ENCODE measurements around the gene SLC22A3. TPM values are rescaled to one million over a fixed set of nuclear protein-coding genes. Genes with fewer than 3 reads are reported as not detected.

The SLC22A3 gene
- total RNA-seq, 2 donors from 2014 or later, result 91.5 to 144 TPM

DNA sequence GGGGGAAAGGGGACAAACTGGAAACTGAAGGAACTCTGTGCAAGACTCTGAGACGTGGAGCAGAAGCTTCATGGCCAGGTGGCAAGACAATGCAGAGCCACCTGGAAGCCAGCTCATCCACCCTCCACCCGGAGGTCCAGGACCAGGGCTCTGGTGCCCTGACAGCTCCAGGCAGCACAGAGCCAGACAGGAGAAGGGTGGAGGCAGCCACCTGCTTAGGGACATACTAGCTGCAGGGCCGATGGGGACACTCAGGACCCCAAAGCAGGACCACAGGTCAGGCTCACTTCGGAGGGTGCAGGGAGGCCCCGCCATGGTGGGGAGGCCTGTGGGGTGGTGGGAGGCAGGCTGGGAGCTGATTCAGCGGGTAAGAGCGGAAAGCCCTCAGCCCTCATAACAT, 19.0 kb upstream of the SLC22A3 start:
- Histone ChIP-seq H3K36me3 (no peaks in the 10 kb centered on the region), H3K27ac (peak overlapping the region; percentile 86 to 88), H3K4me3 (peak overlapping the region; percentile 13), H3K9me3 (no peaks in the 10 kb centered on the region), H3K27me3 (replicated peaks; ENCODE audit: insufficient read depth) (no peaks in the 10 kb centered on the region), H3K4me1 (ENCODE audit: control insufficient read depth in 1 of 2, low read depth in 2 of 2) (peaks cover 21 to 49% of the 10 kb centered on the region in 2 donors)
- no peak for ATAC-seq (ENCODE audit: insufficient number of reproducible peaks, low FRiP score, low read depth)
- TF ChIP-seq, protein P1, sequence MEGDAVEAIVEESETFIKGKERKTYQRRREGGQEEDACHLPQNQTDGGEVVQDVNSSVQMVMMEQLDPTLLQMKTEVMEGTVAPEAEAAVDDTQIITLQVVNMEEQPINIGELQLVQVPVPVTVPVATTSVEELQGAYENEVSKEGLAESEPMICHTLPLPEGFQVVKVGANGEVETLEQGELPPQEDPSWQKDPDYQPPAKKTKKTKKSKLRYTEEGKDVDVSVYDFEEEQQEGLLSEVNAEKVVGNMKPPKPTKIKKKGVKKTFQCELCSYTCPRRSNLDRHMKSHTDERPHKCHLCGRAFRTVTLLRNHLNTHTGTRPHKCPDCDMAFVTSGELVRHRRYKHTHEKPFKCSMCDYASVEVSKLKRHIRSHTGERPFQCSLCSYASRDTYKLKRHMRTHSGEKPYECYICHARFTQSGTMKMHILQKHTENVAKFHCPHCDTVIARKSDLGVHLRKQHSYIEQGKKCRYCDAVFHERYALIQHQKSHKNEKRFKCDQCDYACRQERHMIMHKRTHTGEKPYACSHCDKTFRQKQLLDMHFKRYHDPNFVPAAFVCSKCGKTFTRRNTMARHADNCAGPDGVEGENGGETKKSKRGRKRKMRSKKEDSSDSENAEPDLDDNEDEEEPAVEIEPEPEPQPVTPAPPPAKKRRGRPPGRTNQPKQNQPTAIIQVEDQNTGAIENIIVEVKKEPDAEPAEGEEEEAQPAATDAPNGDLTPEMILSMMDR (IDR thresholded peaks at IDR 0.05), result no peak
- DNase-seq (ENCODE audit: low spot score), result no peak

DNA sequence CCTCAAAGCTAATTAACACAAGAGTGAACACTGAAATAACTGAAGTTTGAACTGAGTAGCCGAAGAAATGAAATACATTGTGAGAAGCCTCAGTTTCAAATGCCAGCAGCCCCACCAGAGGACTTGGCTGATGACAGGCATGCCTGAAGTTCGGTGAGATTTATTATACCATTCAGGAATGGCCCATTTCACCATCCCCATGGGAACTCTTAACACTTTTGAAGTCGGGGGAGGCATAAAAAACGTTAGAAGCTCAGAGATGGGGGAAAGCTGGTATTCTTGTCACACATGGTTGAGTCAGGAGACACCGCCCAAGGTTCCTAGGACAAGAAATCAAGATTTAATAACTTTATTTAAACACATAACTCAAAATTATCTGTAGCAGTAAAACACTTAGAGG, 17.6 kb upstream of the SLC22A3 start:
- TF ChIP-seq, protein P1 (IDR thresholded peaks at IDR 0.05), result no peak
- ATAC-seq (ENCODE audit: insufficient number of reproducible peaks, low FRiP score, low read depth) (no peak), DNase-seq (ENCODE audit: low spot score) (no peak)
- no peaks in the 10 kb centered on the region for H3K36me3 ChIP-seq
- no peaks in the 10 kb centered on the region for H3K27me3 ChIP-seq (replicated peaks; ENCODE audit: insufficient read depth)
- peaks cover 21 to 49% of the 10 kb centered on the region in 2 donors for H3K4me1 ChIP-seq (ENCODE audit: control insufficient read depth in 1 of 2, low read depth in 2 of 2)
- no peaks in the 10 kb centered on the region for H3K9me3 ChIP-seq
- H3K27ac ChIP-seq, result peak overlapping the region; percentile 86 to 88
- no peak overlapping the region for H3K4me3 ChIP-seq

DNA sequence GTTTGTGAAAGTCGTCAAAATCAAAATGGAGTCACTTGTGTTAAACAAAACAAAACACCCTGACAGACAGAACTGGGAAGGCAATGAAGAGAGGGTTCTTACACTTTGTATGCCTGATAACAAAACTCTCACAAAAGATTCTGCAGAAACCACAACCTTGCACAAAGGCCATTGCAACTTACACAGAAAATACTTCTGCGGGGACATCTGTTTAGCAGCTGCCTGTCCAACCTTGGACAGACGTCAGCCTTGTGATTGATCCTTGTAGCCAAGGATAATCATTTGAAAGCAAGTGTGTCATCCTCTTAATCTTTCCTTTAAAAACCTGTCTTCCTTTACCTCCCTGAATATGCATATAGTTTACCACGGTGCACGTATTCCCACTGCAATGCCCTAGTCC, 17.0 kb upstream of the SLC22A3 start:
- DNase-seq (ENCODE audit: low spot score) (no peak), ATAC-seq (ENCODE audit: insufficient number of reproducible peaks, low FRiP score, low read depth) (no peak)
- TF ChIP-seq, protein P1 (IDR thresholded peaks at IDR 0.05), result no peak
- peaks cover 21 to 49% of the 10 kb centered on the region in 2 donors for H3K4me1 ChIP-seq (ENCODE audit: control insufficient read depth in 1 of 2, low read depth in 2 of 2)
- H3K36me3 ChIP-seq, result no peaks in the 10 kb centered on the region
- no peaks in the 10 kb centered on the region for H3K9me3 ChIP-seq
- H3K27me3 ChIP-seq (replicated peaks; ENCODE audit: insufficient read depth), result no peaks in the 10 kb centered on the region
- H3K4me3 ChIP-seq, result no peak overlapping the region
- peak overlapping the region; percentile 86 to 88 for H3K27ac ChIP-seq

DNA sequence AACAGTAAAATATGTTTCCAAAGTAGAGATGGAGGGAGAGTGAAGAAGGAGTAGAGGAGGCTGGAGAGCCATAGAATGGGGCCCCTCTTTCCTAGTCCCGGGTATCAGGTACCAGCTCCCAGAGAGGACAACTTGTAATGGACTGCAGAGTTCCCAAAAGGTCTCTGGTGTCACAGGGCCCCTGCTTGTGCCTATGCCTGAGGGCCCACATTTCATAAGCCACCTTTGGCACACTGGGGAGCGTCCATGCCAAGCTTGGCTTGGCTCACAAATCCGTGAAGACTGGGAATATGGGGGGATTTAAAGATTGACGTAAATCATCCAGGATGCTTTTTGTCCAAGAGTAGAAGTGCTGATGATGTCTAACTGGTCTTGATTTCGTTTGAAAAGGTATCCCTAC, 16.4 kb upstream of the SLC22A3 start:
- peaks cover 21 to 49% of the 10 kb centered on the region in 2 donors for H3K4me1 ChIP-seq (ENCODE audit: control insufficient read depth in 1 of 2, low read depth in 2 of 2)
- TF ChIP-seq, protein P1 (IDR thresholded peaks at IDR 0.05), result no peak
- no peaks in the 10 kb centered on the region for H3K36me3 ChIP-seq
- no peak for ATAC-seq (ENCODE audit: insufficient number of reproducible peaks, low FRiP score, low read depth)
- H3K9me3 ChIP-seq, result no peaks in the 10 kb centered on the region
- no peaks in the 10 kb centered on the region for H3K27me3 ChIP-seq (replicated peaks; ENCODE audit: insufficient read depth)
- no peak for DNase-seq (ENCODE audit: low spot score)
- no peak overlapping the region for H3K27ac ChIP-seq
- H3K4me3 ChIP-seq, result no peak overlapping the region

DNA sequence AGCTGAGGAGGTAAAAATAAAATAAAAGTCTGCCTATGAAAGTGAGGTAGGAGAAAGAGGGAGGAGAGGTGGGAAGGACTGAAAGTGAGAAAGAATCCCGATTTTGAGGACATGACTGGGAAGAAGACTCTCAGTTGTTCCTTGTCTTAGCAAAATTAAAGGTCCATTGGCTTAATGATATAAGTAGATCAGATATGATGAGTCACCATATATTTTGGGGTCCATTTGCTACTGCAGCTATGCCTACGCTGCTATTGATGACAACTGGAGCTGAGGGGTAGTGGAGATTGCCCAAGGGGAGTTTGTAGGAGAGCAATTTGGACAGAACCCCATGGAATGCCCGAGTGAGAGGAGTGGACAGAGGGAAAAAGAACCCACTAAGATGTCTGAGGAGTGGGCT, 15.1 kb upstream of the SLC22A3 start:
- no peaks in the 10 kb centered on the region for H3K9me3 ChIP-seq
- H3K4me1 ChIP-seq (ENCODE audit: control insufficient read depth in 1 of 2, low read depth in 2 of 2), result peaks cover 21 to 47% of the 10 kb centered on the region in 2 donors
- no peaks in the 10 kb centered on the region for H3K27me3 ChIP-seq (replicated peaks; ENCODE audit: insufficient read depth)
- no peak for ATAC-seq (ENCODE audit: insufficient number of reproducible peaks, low FRiP score, low read depth)
- TF ChIP-seq, protein P1 (IDR thresholded peaks at IDR 0.05), result no peak
- H3K27ac ChIP-seq, result no peak overlapping the region
- DNase-seq (ENCODE audit: low spot score), result no peak
- no peaks in the 10 kb centered on the region for H3K36me3 ChIP-seq
- no peak overlapping the region for H3K4me3 ChIP-seq

All from thoracic aorta (tissue), 2 donors.